Aortic smooth muscle cell (primary cell): Measurements from ENCODE around the gene PRR13. TPM values are rescaled to one million over a fixed set of nuclear protein-coding genes. Genes with fewer than 3 reads are reported as not detected.

ENCODE experiments used
- total RNA-seq: library from RNA; depleted of rRNA; stranded (reverse); fragments of >200 nt; gene quantifications from 2 replicates; pipeline ENCODE4 v1.2.3, GENCODE V29; 2014

PRR13 gene, protein sequence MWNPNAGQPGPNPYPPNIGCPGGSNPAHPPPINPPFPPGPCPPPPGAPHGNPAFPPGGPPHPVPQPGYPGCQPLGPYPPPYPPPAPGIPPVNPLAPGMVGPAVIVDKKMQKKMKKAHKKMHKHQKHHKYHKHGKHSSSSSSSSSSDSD
- total RNA-seq = 28.5 and 31.8 TPM in 2 replicates

GRCh38 chr12:53441040-53441833 is at the start of gene PRR13:
PRR13 (plus strand) TSS chr12:53441734; CDS start chr12:53442715, 981 bp downstream.

GRCh38 chr12:53423597-53423996 is 17.9 kb upstream of the PRR13 start, which contains the start of gene AMHR2:
AMHR2 (plus strand) TSS chr12:53423855; CDS start chr12:53423935, 80 bp downstream.

DNA sequence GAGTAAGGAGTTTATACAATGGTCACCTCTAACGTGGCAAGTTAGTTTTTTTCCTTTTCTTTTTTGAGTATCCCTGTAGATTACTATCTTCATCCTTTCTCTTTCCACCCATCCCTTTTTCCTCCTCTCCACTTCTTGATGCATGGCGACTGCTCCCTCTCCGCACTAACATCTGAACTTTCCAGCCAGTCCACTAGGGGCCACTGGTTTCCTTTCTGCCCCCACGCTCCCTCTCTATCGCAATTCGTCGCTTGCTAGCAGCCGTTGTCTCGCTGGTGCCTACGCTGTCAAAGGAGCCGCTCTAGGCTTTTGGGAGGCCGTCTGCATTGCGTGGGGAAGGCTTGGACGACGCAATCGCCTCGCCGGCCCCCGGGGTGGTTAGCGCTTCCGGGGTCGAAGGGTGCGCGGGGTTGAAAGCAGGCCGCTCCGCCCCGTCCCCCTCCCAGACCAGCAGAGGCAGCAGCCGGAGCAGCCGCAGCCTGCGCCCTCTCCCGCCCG is 10.2 kb downstream of the PRR13 start, which contains the start of gene PCBP2:
PCBP2 (plus strand) TSS at position 442 of the 498 bp plus-strand sequence. CDS start 2,699 bp downstream, outside the sequence.

Other genes with a start within 250 kb of the PRR13 start
- gene ITGB7, start 234.5 kb upstream of the PRR13 start, total RNA-seq = 1.5 and 2.1 TPM in 2 replicates
- gene RARG, start 209.5 kb upstream of the PRR13 start, total RNA-seq = 42.1 and 48.3 TPM in 2 replicates
- gene ESPL1, start 173.4 kb upstream of the PRR13 start, total RNA-seq = 3.9 and 7.8 TPM in 2 replicates
- gene PFDN5, start 146.2 kb upstream of the PRR13 start, total RNA-seq = 963 and 1,329 TPM in 2 replicates
- gene MYG1, start 142.0 kb upstream of the PRR13 start, total RNA-seq = 48.2 and 62.1 TPM in 2 replicates
- 38.7 and 49.7 TPM in 2 replicates for gene AAAS, start 120.1 kb upstream of the PRR13 start, total RNA-seq
- 0.12 TPM in 1 of 2 replicates, not detected in the other for gene SP7, start 105.4 kb upstream of the PRR13 start, total RNA-seq
- gene SP1, start 61.6 kb upstream of the PRR13 start, total RNA-seq = 26.0 and 28.4 TPM in 2 replicates
- gene AMHR2, start 17.9 kb upstream of the PRR13 start, total RNA-seq = not detected in 2 replicates
- 152 and 259 TPM in 2 replicates for gene PCBP2, start 10.4 kb downstream of the PRR13 start, total RNA-seq
- 26.6 TPM in 2 replicates for gene MAP3K12, start 57.7 kb downstream of the PRR13 start, total RNA-seq
- gene TARBP2, start 59.5 kb downstream of the PRR13 start, total RNA-seq = 42.2 and 47.0 TPM in 2 replicates
- not detected in 2 replicates for gene NPFF, start 65.8 kb downstream of the PRR13 start, total RNA-seq
- 9.0 and 15.2 TPM in 2 replicates for gene ATF7, start 184.6 kb downstream of the PRR13 start, total RNA-seq
- gene ATP5MC2, start 234.3 kb downstream of the PRR13 start, total RNA-seq = 103 and 115 TPM in 2 replicates